CD4-positive, CD25-positive, alpha-beta regulatory T cell (primary cell): ENCODE measurements around the gene MAP3K3. TPM values are rescaled to one million over a fixed set of nuclear protein-coding genes. Genes with fewer than 3 reads are reported as not detected.

Experiments used
- ATAC-seq, 2 donors: fragments of 150-1000 bp; cut with Tn5 transposase; one replicate each; pipeline ENCODE4 v1.10.0; 2021; ENCODE audit warnings: low read depth in 2 of 2, moderate number of reproducible peaks in 2 of 2, moderate library complexity in 1 of 2
- DNase-seq, 3 donors: peaks; one replicate each; pipeline versions ENCODE4 v3.0.0 to v3.0.0-alpha.2; 2012 to 2022; ENCODE audit warnings: mixed read lengths in 1 of 3
- H3K27ac ChIP-seq: one replicate; pipeline ENCODE4 v1.7.0; 2013; ENCODE audit warnings: mild to moderate bottlenecking, low read length; ENCODE audit not compliant: insufficient read depth, poor library complexity, severe bottlenecking
- H3K27me3 ChIP-seq: one replicate; pipeline ENCODE4 v1.7.0; 2013; ENCODE audit warnings: low read length; ENCODE audit not compliant: control insufficient read depth, insufficient read depth
- H3K36me3 ChIP-seq: one replicate; pipeline ENCODE4 v1.7.0; 2013; ENCODE audit warnings: mild to moderate bottlenecking, low read length, moderate library complexity; ENCODE audit not compliant: control insufficient read depth, insufficient read depth
- H3K4me1 ChIP-seq: 2 replicates; pipeline ENCODE4 v1.7.0; 2013; ENCODE audit warnings: mild to moderate bottlenecking, low read length; ENCODE audit not compliant: insufficient read depth, control insufficient read depth, poor library complexity, severe bottlenecking
- H3K4me3 ChIP-seq: one replicate; pipeline ENCODE4 v1.7.0; 2013; ENCODE audit warnings: low read depth, mild to moderate bottlenecking, low read length, moderate library complexity
- H3K9me3 ChIP-seq, 2 experiments: 1 replicate in 1 of 2; 2 replicates in 1 of 2; pipeline ENCODE4 v1.7.0; 2013; ENCODE audit warnings: low read length in 2 of 2, mild to moderate bottlenecking in 1 of 2, moderate library complexity in 1 of 2; ENCODE audit not compliant: control insufficient read depth in 2 of 2
- H3K27ac Mint-ChIP-seq, 3 donors: one replicate each; pipeline ENCODE4 v1.8.0; 2020 to 2022; ENCODE audit warnings: mild to moderate bottlenecking in 3 of 3, mixed read lengths in 3 of 3, moderate library complexity in 2 of 3
- H3K27me3 Mint-ChIP-seq: one replicate; pipeline ENCODE4 v1.8.0; 2022; ENCODE audit warnings: mild to moderate bottlenecking, mixed read lengths
- H3K36me3 Mint-ChIP-seq: one replicate; pipeline ENCODE4 v1.8.0; 2020; ENCODE audit warnings: mixed read lengths
- H3K4me1 Mint-ChIP-seq, 4 donors: one replicate each; pipeline ENCODE4 v1.8.0; 2020 to 2022; ENCODE audit warnings: mixed read lengths in 4 of 4, mild to moderate bottlenecking in 1 of 4
- H3K4me3 Mint-ChIP-seq, 4 donors: one replicate each; pipeline ENCODE4 v1.8.0; 2020 to 2022; ENCODE audit warnings: mild to moderate bottlenecking in 4 of 4, mixed read lengths in 4 of 4, moderate library complexity in 3 of 4
- H3K9me3 Mint-ChIP-seq, 7 donors: one replicate each; pipeline ENCODE4 v1.8.0; 2020 to 2022; ENCODE audit warnings: mixed read lengths in 7 of 7, mild to moderate bottlenecking in 3 of 7, moderate library complexity in 2 of 7
- polyA plus RNA-seq, 4 donors: library from polyadenylated mRNA; unstranded; fragments of 300-500 nt; fragmentation: Illumina TruSeq; gene quantifications; one replicate each; pipeline ENCODE4 v1.2.3, GENCODE V29; 2021
- total RNA-seq: library from RNA; stranded (reverse); gene quantifications from one replicate; pipeline ENCODE4 v1.2.3, GENCODE V29; 2022

MAP3K3 gene
- total and polyA plus RNA-seq, 5 donors from 2014 or later: 24.2 to 72.9 (median 28.8) TPM

GRCh38 chr17:63689479-63689878 is 67.3 kb downstream of the MAP3K3 start:
- H3K27ac ChIP-seq: no peak overlapping the region

GRCh38 chr17:63692195-63692816 is 70.1 kb downstream of the MAP3K3 start:
- Histone ChIP-seq H3K4me3 (no peak overlapping the region), H3K36me3 (peaks cover 70% of the 10 kb centered on the region), H3K4me1 (peaks cover 30% of the 10 kb centered on the region), H3K9me3 (no peaks in the 10 kb centered on the region), H3K27ac (no peak overlapping the region), H3K27me3 (no peaks in the 10 kb centered on the region)
- peak overlapping the region in 2 of 4 donors; percentile 66 to 93 for H3K4me3 Mint-ChIP-seq
- no peak for DNase-seq
- H3K36me3 Mint-ChIP-seq: peaks cover 31% of the 10 kb centered on the region
- no peak for ATAC-seq
- peak overlapping the region in 2 of 3 donors; percentile 38 to 86 for H3K27ac Mint-ChIP-seq
- peaks cover 6% of the 10 kb centered on the region for H3K27me3 Mint-ChIP-seq
- no peaks in the 10 kb centered on the region for H3K9me3 Mint-ChIP-seq
- peaks cover 22 to 52% (median 34%) of the 10 kb centered on the region in 4 donors for H3K4me1 Mint-ChIP-seq

More at GRCh38 chr17:63689479-63689878, 67.3 kb downstream of the MAP3K3 start:
- DNase-seq (no peak), ATAC-seq (no peak)
- no peak overlapping the region for H3K4me3 ChIP-seq
- no peaks in the 10 kb centered on the region for H3K9me3 Mint-ChIP-seq
- H3K9me3 ChIP-seq: no peaks in the 10 kb centered on the region
- peaks cover 7 to 28% (median 14%) of the 10 kb centered on the region in 4 donors for H3K4me1 Mint-ChIP-seq
- H3K36me3 ChIP-seq: peaks cover 78% of the 10 kb centered on the region
- peaks cover 29% of the 10 kb centered on the region for H3K36me3 Mint-ChIP-seq
- peaks cover 2% of the 10 kb centered on the region for H3K4me1 ChIP-seq
- H3K27ac Mint-ChIP-seq: peak overlapping the region in 2 of 3 donors; percentile 46 to 47
- H3K4me3 Mint-ChIP-seq: peak overlapping the region in 1 of 4 donors; percentile 28
- no peaks in the 10 kb centered on the region for H3K27me3 ChIP-seq
- H3K27me3 Mint-ChIP-seq: no peaks in the 10 kb centered on the region

- ATAC-seq: no peak
Measured at GRCh38 chr17:63693411-63694113, 71.3 kb downstream of the MAP3K3 start.

GRCh38 chr17:63694229-63694949 is 72.2 kb downstream of the MAP3K3 start:
- H3K27me3 Mint-ChIP-seq: peaks cover 6% of the 10 kb centered on the region
- H3K36me3 Mint-ChIP-seq: peaks cover 33% of the 10 kb centered on the region
- peaks cover 63% of the 10 kb centered on the region for H3K36me3 ChIP-seq
- H3K27me3 ChIP-seq: no peaks in the 10 kb centered on the region
- peak overlapping the region; percentile 93 to 99 (median 98) for H3K4me3 Mint-ChIP-seq
- peak overlapping the region; percentile 71 to 97 (median 92) for H3K27ac Mint-ChIP-seq
- peaks cover 0 to 6% (median 0%) of the 10 kb centered on the region in 7 donors for H3K9me3 Mint-ChIP-seq
- no peak for ATAC-seq
- peaks cover 22 to 60% (median 39%) of the 10 kb centered on the region in 4 donors for H3K4me1 Mint-ChIP-seq
- H3K4me1 ChIP-seq: peaks cover 41% of the 10 kb centered on the region
- peak in 2 of 3 donors; percentile 32 to 52 for DNase-seq
- H3K9me3 ChIP-seq: no peaks in the 10 kb centered on the region
- H3K27ac ChIP-seq: peak overlapping the region; percentile 93
- H3K4me3 ChIP-seq: no peak overlapping the region

More at GRCh38 chr17:63693411-63694113, 71.3 kb downstream of the MAP3K3 start:
- peaks cover 71% of the 10 kb centered on the region for H3K36me3 ChIP-seq
- no peaks in the 10 kb centered on the region for H3K9me3 ChIP-seq
- peak overlapping the region; percentile 65 to 86 (median 78) for H3K27ac Mint-ChIP-seq
- no peaks in the 10 kb centered on the region for H3K27me3 ChIP-seq
- no peak overlapping the region for H3K4me3 ChIP-seq
- H3K4me1 Mint-ChIP-seq: peaks cover 22 to 60% (median 39%) of the 10 kb centered on the region in 4 donors
- H3K4me1 ChIP-seq: peaks cover 41% of the 10 kb centered on the region
- peak in 1 of 3 donors; percentile 11 for DNase-seq
- peak overlapping the region; percentile 93 for H3K27ac ChIP-seq
- peak overlapping the region; percentile 18 to 93 (median 32) for H3K4me3 Mint-ChIP-seq
- peaks cover 35% of the 10 kb centered on the region for H3K36me3 Mint-ChIP-seq
- H3K9me3 Mint-ChIP-seq: peaks cover 0 to 4% (median 0%) of the 10 kb centered on the region in 7 donors
- peaks cover 6% of the 10 kb centered on the region for H3K27me3 Mint-ChIP-seq

GRCh38 chr17:63694950-63695773 is 72.9 kb downstream of the MAP3K3 start:
- ATAC-seq: no peak
- Histone ChIP-seq H3K4me3 (peak overlapping the region; percentile 50), H3K27ac (peak overlapping the region; percentile 93), H3K4me1 (peaks cover 41% of the 10 kb centered on the region), H3K9me3 (no peaks in the 10 kb centered on the region), H3K27me3 (no peaks in the 10 kb centered on the region), H3K36me3 (peaks cover 55% of the 10 kb centered on the region)
- H3K36me3 Mint-ChIP-seq: peaks cover 33% of the 10 kb centered on the region
- DNase-seq: peak in 2 of 3 donors; percentile 36 to 47
- peak overlapping the region; percentile 93 to 99 (median 98) for H3K4me3 Mint-ChIP-seq
- H3K4me1 Mint-ChIP-seq: peaks cover 22 to 60% (median 38%) of the 10 kb centered on the region in 4 donors
- peak overlapping the region; percentile 71 to 97 (median 92) for H3K27ac Mint-ChIP-seq
- H3K9me3 Mint-ChIP-seq: peaks cover 0 to 6% (median 0%) of the 10 kb centered on the region in 7 donors
- H3K27me3 Mint-ChIP-seq: peaks cover 6% of the 10 kb centered on the region

- Histone ChIP-seq H3K4me1 (peaks cover 48% of the 10 kb centered on the region), H3K27ac (peak overlapping the region; percentile 93), H3K27me3 (no peaks in the 10 kb centered on the region), H3K36me3 (peaks cover 48% of the 10 kb centered on the region), H3K9me3 (no peaks in the 10 kb centered on the region), H3K4me3 (peak overlapping the region; percentile 77)
- H3K4me3 Mint-ChIP-seq: peak overlapping the region; percentile 97 to 99 (median 98)
- peaks cover 0 to 6% (median 0%) of the 10 kb centered on the region in 7 donors for H3K9me3 Mint-ChIP-seq
- H3K27ac Mint-ChIP-seq: peak overlapping the region; percentile 92 to 98 (median 97)
- DNase-seq: peak in 1 of 3 donors; percentile 18
- H3K36me3 Mint-ChIP-seq: peaks cover 26% of the 10 kb centered on the region
- no peak for ATAC-seq
- peaks cover 22 to 60% (median 37%) of the 10 kb centered on the region in 4 donors for H3K4me1 Mint-ChIP-seq
- peaks cover 6% of the 10 kb centered on the region for H3K27me3 Mint-ChIP-seq
Measured at GRCh38 chr17:63695889-63696288, 73.7 kb downstream of the MAP3K3 start.
